ENCODE data around the gene RDH8.
A peak's percentile ranks its signal among the peaks of the same experiment; 100 is the strongest.

The RDH8 gene

DNA sequence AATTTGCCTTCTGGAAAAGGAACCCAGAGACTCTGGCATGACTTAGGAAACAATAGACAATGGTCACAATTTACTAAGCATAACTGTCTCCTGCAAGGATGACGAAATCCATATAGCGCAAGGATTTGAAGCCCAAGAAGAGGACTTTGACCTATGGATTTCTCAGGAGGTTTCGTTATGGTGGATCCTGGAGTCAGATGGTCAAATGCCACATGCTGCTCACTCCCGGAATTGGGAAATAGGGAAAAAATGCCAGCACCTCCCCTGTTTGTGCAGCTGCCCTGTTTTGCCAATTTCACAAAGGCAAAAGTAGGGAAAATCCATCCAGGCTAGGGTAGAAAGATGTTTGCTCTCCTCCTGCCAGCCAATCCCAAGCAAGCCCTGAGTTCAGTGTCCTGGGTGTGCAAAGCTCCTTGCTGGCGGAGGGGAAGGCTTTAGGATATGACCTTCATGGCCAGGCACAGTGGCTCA, 23.4 kb downstream of the RDH8 start:
- no peak overlapping the region for H3K4me3 Mint-ChIP-seq
- ATAC-seq (replicated peaks) (no peak), DNase-seq (no peak)
- H3K4me1 Mint-ChIP-seq = no peaks in the 10 kb centered on the region
- H3K27me3 Mint-ChIP-seq = peaks cover 35 to 38% of the 10 kb centered on the region in 2 donors
- no peak overlapping the region for H3K27ac Mint-ChIP-seq
- H3K9me3 Mint-ChIP-seq = peaks cover 10 to 17% of the 10 kb centered on the region in 2 donors
- peaks cover 7% of the 10 kb centered on the region in 2 donors for H3K36me3 Mint-ChIP-seq

DNA sequence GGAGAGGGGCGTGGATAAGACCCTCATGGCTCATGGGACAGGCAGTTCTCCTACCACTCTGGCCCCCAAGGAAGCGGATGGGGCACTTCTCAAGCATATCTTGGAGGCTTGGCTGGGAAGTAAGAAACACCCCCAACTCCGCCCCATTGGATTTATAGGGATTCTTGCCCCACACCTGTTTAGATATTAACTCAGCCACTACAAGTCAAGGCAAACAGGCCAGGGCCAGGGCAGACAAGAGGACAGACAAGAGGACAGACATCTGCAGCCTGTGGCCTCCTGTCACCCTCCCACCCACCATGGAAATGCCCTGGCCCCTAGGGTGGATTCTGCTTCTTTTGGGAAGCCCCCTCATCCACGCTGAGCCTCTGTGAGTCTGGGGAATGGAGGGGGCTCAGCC, 24.1 kb downstream of the RDH8 start:
- Mint-ChIP-seq H3K27me3 (peaks cover 33 to 34% of the 10 kb centered on the region in 2 donors), H3K36me3 (peaks cover 9 to 11% of the 10 kb centered on the region in 2 donors), H3K4me3 (no peak overlapping the region), H3K9me3 (peaks cover 15 to 23% of the 10 kb centered on the region in 2 donors), H3K27ac (no peak overlapping the region), H3K4me1 (no peaks in the 10 kb centered on the region)
- ATAC-seq (replicated peaks) (no peak), DNase-seq (no peak)

- no peak overlapping the region for H3K27ac Mint-ChIP-seq
- H3K27me3 Mint-ChIP-seq = peaks cover 29% of the 10 kb centered on the region in 2 donors
- H3K4me1 Mint-ChIP-seq = no peaks in the 10 kb centered on the region
Measured at GRCh38 chr19:10037809-10038208, 24.5 kb downstream of the RDH8 start.

DNA sequence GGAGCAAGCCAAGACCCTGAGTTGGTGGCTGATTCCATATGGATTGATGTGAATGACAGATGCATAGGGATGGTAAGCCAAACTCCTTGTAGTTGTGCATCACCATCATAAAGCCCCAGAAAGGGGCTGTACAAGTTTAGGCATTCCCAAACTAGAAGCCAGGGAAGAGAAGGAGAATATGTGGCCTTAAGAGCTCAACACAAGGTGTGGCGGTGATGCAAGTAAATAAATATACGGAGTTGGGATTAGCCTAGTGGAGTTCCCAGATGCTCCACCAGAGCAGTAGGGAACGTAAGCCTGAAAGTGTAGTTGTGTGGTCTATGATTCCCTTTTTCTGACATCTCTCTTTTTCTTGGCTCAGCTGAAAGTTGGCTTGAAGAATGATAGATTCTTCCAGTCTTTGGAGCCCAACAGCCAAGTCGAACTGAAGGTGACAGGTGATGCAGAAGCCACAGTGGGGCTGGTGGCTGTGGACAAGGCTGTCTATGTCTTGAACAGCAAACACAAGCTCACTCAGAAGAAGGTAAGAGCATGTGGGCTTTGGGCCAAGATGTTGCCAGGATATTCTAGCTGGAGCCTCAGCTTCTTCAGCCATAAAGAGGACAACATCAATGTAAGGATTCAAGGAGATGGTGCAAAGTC, 30.1 kb downstream of the RDH8 start:
- H3K9me3 Mint-ChIP-seq = peaks cover 47 to 48% of the 10 kb centered on the region in 2 donors
- peaks cover 16 to 25% of the 10 kb centered on the region in 2 donors for H3K36me3 Mint-ChIP-seq
- no peak overlapping the region for H3K27ac Mint-ChIP-seq
- DNase-seq (peak; percentile 20), ATAC-seq (replicated peaks) (no peak)
- no peak overlapping the region for H3K4me3 Mint-ChIP-seq
- peaks cover 0 to 2% of the 10 kb centered on the region in 2 donors for H3K4me1 Mint-ChIP-seq
- H3K27me3 Mint-ChIP-seq = peaks cover 30 to 44% of the 10 kb centered on the region in 2 donors

More at GRCh38 chr19:10037809-10038208, 24.5 kb downstream of the RDH8 start:
- Mint-ChIP-seq H3K36me3 (peaks cover 9 to 12% of the 10 kb centered on the region in 2 donors), H3K4me3 (no peak overlapping the region), H3K9me3 (peaks cover 20 to 26% of the 10 kb centered on the region in 2 donors)
- no peak for ATAC-seq (replicated peaks)
- no peak for DNase-seq

GRCh38 chr19:10044390-10044789, 31.1 kb downstream of the RDH8 start:
- no peak for ATAC-seq (replicated peaks)
- H3K27me3 Mint-ChIP-seq = peaks cover 20 to 35% of the 10 kb centered on the region in 2 donors
- DNase-seq = no peak
- H3K4me1 Mint-ChIP-seq = peaks cover 0 to 2% of the 10 kb centered on the region in 2 donors
- peaks cover 45 to 52% of the 10 kb centered on the region in 2 donors for H3K9me3 Mint-ChIP-seq
- no peak overlapping the region for H3K27ac Mint-ChIP-seq
- peaks cover 16 to 25% of the 10 kb centered on the region in 2 donors for H3K36me3 Mint-ChIP-seq
- no peak overlapping the region for H3K4me3 Mint-ChIP-seq

DNA sequence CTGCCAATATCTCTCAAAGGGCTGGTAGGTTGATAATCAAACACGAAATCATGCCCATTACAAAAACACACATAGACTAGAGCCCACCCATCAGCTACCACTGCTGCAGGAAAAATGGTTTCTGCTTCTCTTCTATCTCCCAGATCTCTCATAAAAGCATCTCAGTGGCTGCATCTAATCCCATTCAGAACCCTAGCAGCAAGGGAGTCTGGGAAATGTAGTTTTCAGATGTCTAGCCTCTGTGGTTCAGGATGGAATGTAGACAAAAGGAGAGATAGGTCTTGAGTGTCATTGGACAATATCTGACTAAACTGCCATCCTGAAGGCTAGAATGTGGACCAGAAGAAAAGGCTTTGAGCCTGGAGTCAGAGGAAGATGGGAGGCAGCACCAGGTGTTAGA, 32.1 kb downstream of the RDH8 start:
- H3K27me3 Mint-ChIP-seq = peaks cover 19 to 34% of the 10 kb centered on the region in 2 donors
- peak overlapping the region; percentile 25 for H3K27ac Mint-ChIP-seq
- no peak for ATAC-seq (replicated peaks)
- no peak for DNase-seq
- no peak overlapping the region for H3K4me3 Mint-ChIP-seq
- peaks cover 0 to 2% of the 10 kb centered on the region in 2 donors for H3K4me1 Mint-ChIP-seq
- peaks cover 45 to 48% of the 10 kb centered on the region in 2 donors for H3K9me3 Mint-ChIP-seq
- H3K36me3 Mint-ChIP-seq = peaks cover 16 to 25% of the 10 kb centered on the region in 2 donors

DNA sequence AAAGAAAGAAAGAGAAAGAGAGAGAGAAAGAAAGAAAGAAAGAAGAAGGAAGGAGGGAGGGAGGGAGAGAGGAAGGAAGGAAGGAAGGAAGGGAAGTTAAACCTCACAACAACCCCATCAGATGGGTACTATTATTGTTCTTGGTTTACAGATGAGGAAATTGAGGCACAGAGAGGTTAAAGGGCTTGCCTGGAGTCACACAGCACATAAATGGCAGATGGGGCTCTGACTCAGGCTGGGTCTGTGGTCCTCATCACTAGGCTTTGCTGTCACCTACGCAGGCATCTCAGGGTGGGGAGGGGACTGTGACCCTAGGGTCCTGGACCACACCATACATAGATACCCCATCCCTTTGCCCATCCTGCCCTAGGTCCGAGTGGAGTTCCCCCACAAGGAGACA, 36.3 kb downstream of the RDH8 start:
- H3K36me3 Mint-ChIP-seq = peaks cover 1 to 7% of the 10 kb centered on the region in 2 donors
- ATAC-seq (replicated peaks) (no peak), DNase-seq (no peak)
- H3K4me1 Mint-ChIP-seq = peaks cover 0 to 2% of the 10 kb centered on the region in 2 donors
- H3K4me3 Mint-ChIP-seq = no peak overlapping the region
- peaks cover 17 to 21% of the 10 kb centered on the region in 2 donors for H3K27me3 Mint-ChIP-seq
- H3K27ac Mint-ChIP-seq = no peak overlapping the region
- H3K9me3 Mint-ChIP-seq = peaks cover 15% of the 10 kb centered on the region in 2 donors

DNA sequence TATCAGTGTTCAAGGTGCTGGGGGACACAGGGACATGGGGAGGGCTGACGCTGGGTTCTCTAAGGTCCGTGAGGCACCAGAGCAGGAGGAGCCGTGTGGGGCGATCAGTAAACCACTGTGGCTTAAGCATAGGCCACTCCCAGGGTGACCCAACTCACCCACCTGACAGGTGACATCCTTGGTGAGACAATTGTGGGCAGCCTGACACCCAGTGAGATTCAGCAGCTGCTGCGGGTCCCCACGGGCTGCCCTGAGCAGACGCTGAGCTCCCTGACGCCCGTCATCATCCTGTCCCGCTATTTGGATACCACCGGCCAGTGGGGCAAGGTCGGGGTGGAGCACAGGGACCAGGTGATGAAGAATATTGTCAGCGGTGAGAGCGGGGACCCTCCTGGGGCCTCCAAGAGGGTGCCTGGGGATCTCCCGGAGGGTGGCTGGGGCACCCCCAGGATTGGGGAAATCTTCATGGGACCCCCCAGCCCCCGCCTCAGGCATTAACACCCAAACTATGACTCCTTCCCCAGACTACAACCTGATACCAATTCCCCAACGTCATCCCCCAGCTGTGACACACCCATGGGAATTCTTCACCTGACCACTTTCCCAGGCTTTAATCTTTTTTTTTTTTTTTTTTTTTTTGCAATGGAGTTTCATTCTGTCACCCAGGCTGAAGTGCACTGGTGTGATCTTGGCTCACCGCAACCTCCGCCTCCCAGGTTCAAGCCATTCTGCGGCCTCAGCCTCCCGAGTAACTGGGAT, 39.5 kb downstream of the RDH8 start:
- no peak for DNase-seq
- peaks cover 0 to 2% of the 10 kb centered on the region in 2 donors for H3K36me3 Mint-ChIP-seq
- H3K9me3 Mint-ChIP-seq = peaks cover 3 to 7% of the 10 kb centered on the region in 2 donors
- H3K4me3 Mint-ChIP-seq = no peak overlapping the region
- H3K4me1 Mint-ChIP-seq = peaks cover 0 to 2% of the 10 kb centered on the region in 2 donors
- H3K27me3 Mint-ChIP-seq = peaks cover 6 to 25% of the 10 kb centered on the region in 2 donors
- no peak overlapping the region for H3K27ac Mint-ChIP-seq
- ATAC-seq (replicated peaks) = peak in 1 of 2 donors; percentile 33

DNA sequence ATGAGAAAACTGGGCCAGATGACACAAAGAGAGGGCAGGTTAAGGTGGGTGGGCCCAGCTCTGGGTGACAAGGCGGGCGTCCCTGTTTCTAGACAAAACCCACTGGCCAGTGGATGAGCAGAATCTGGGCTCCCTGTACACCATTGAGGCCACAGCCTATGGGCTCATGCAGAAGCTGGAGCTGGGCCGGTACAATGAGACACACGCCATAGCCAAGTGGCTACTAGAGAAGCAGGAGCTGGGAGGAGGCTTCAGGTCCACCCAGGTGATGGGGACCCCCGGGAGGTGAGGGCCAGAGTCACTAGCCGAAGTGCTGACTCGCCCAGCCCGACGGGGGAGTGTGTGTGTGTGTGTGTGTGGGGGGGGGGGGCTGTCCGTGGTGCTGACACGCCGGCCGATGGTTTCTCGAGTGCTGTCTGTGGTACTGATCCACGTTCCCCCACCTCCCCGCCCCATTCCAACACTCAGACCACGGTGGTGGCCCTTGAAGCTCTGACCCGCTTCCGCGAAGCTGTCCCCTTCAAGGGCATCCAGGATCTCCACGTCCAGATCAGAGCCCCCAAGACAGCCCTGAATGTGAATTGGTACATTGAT, 48.5 kb downstream of the RDH8 start:
- DNase-seq (no peak), ATAC-seq (replicated peaks) (no peak)
- peaks cover 0 to 2% of the 10 kb centered on the region in 2 donors for H3K36me3 Mint-ChIP-seq
- no peaks in the 10 kb centered on the region for H3K4me1 Mint-ChIP-seq
- H3K4me3 Mint-ChIP-seq = no peak overlapping the region
- no peak overlapping the region for H3K27ac Mint-ChIP-seq
- peaks cover 1 to 3% of the 10 kb centered on the region in 2 donors for H3K9me3 Mint-ChIP-seq
- peaks cover 33 to 44% of the 10 kb centered on the region in 2 donors for H3K27me3 Mint-ChIP-seq

DNA sequence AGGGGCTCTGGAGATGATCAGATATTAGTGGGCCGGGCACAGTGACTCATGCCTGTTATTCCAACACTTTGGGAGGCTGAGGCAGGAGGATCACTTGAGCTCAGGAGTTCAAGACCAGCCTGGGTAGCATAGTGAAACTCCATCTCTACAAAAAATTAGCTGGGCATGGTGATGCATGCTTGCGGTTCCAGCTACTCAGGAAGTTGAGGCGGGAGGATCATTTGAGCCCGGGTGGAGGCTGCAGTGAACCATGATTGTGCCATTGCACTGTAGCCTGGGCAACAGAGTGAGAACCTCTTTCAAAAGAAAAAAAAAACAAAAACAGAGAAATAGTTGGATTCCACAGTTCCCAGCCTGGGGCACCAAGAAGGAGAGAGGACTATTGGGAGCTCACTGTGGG, 54.9 kb downstream of the RDH8 start:
- no peak for ATAC-seq (replicated peaks)

GRCh38 chr19:10069046-10069445, 55.8 kb downstream of the RDH8 start:
- H3K27ac Mint-ChIP-seq = no peak overlapping the region
- ATAC-seq (replicated peaks) (no peak), DNase-seq (no peak)
- H3K36me3 Mint-ChIP-seq = peaks cover under 1 to 5% of the 10 kb centered on the region in 2 donors
- no peaks in the 10 kb centered on the region for H3K4me1 Mint-ChIP-seq
- H3K9me3 Mint-ChIP-seq = peaks cover 6 to 8% of the 10 kb centered on the region in 2 donors
- H3K27me3 Mint-ChIP-seq = peaks cover 19 to 47% of the 10 kb centered on the region in 2 donors
- no peak overlapping the region for H3K4me3 Mint-ChIP-seq

More for the DNA sequence above, 54.9 kb downstream of the RDH8 start:
- DNase-seq = no peak
- Mint-ChIP-seq H3K36me3 (peaks cover 0 to 5% of the 10 kb centered on the region in 2 donors), H3K27ac (no peak overlapping the region), H3K4me1 (no peaks in the 10 kb centered on the region), H3K27me3 (peaks cover 23 to 47% of the 10 kb centered on the region in 2 donors), H3K9me3 (peaks cover 4 to 6% of the 10 kb centered on the region in 2 donors), H3K4me3 (no peak overlapping the region)

GRCh38 chr19:10070730-10071446, 57.6 kb downstream of the RDH8 start:
- Mint-ChIP-seq H3K9me3 (peaks cover 4 to 10% of the 10 kb centered on the region in 2 donors), H3K36me3 (peaks cover 3 to 6% of the 10 kb centered on the region in 2 donors), H3K4me3 (no peak overlapping the region), H3K27me3 (peaks cover 20 to 46% of the 10 kb centered on the region in 2 donors), H3K27ac (no peak overlapping the region), H3K4me1 (no peaks in the 10 kb centered on the region)
- ATAC-seq (replicated peaks) = no peak
- no peak for DNase-seq

Measured in stimulated activated naive B cell treated with anti-CD40 and anti-IgM and Interleukin-4, amounts not matched to agents 10 μg/mL and 1 μg/mL and 100 μg/mL, for 72 hours (primary cell).